GM12878 (cell line): Measurements from ENCODE around the gene S100A2. TPM values are rescaled to one million over a fixed set of nuclear protein-coding genes. Genes with fewer than 3 reads are reported as not detected.

Experiments used
- ATAC-seq: fragments of 200-7000 bp; cut with Tn5 transposase; 3 replicates; pipeline ENCODE4 v1.9.1; 2020; ENCODE audit warnings: mild to moderate bottlenecking, moderate library complexity
- BruUV-seq: library from RNA; stranded (reverse); fragments of 400-500 nt; replicated peaks from 2 replicates; lab custom pipeline; 2021; lab: Mats Ljungman, UMichigan
- CTCF ChIA-PET: fragments of 300-600 bp; sonication (Branson Sonifier 250); formaldehyde crosslinking; extraction: SDS; loops from one replicate; lab custom pipeline; 2021; ENCODE audit warnings: inconsistent platforms; lab: Yijun Ruan, JAX
- POLR2A ChIA-PET: fragments of 350-600 bp; formaldehyde crosslinking; extraction: SDS; loops from one replicate; lab custom pipeline; 2021; ENCODE audit warnings: inconsistent platforms; lab: Charles Lee
- RAD21 ChIA-PET: fragments of 300-600 bp; sonication (Branson Sonifier 250); formaldehyde crosslinking; loops from one replicate; lab custom pipeline; 2023; ENCODE audit warnings: antibody characterized with exemption; ENCODE audit not compliant: unreplicated experiment; lab: Charles Lee
- SMC1A ChIA-PET: fragments of 300-600 bp; sonication (Branson Sonifier 250); formaldehyde crosslinking; loops from one replicate; lab custom pipeline; 2023; ENCODE audit not compliant: unreplicated experiment, uncharacterized antibody; lab: Charles Lee
- DNase-seq: peaks from one replicate; pipeline ENCODE4 v3.0.0-alpha.2; 2011; ENCODE audit warnings: low read depth, low spot score
- FAIRE-seq: peaks from 3 replicates; lab custom pipeline; 2011; peaks lifted over from hg19 to GRCh38; lab: Jason Lieb, UNC
- H2AFZ ChIP-seq: 2 replicates; pipeline ENCODE4 v1.6.0; 2011; ENCODE audit warnings: low read depth, low read length, control low read depth; ENCODE audit not compliant: control insufficient read depth
- H3K27ac ChIP-seq: 2 replicates; pipeline ENCODE4 v1.5.1; 2011; ENCODE audit warnings: control low read depth; ENCODE audit not compliant: control insufficient read depth, insufficient read depth
- H3K27me3 ChIP-seq, 2 experiments: replicated peaks in 1 of 2; 2 replicates each; pipeline versions ENCODE4 v1.6.0 to v1.6.1; 2011; ENCODE audit warnings: low read length in 1 of 2; ENCODE audit not compliant: control insufficient read depth in 2 of 2, insufficient read depth in 2 of 2
- H3K36me3 ChIP-seq, 2 experiments: 2 replicates each; pipeline ENCODE4 v1.5.1; 2011; ENCODE audit warnings: low read length in 1 of 2; ENCODE audit not compliant: control insufficient read depth in 2 of 2, insufficient read depth in 2 of 2
- H3K4me1 ChIP-seq: 2 replicates; pipeline ENCODE4 v1.6.1; 2011; ENCODE audit warnings: mild to moderate bottlenecking, low read length, moderate library complexity, mixed read lengths; ENCODE audit not compliant: control insufficient read depth, insufficient read depth
- H3K4me2 ChIP-seq: 2 replicates; pipeline ENCODE4 v1.6.0; 2011; ENCODE audit warnings: control low read depth; ENCODE audit not compliant: control insufficient read depth, insufficient read depth
- H3K4me3 ChIP-seq: fragments of 200-600 bp; sonication (generic); 2 replicates; pipeline ENCODE4 v1.5.1; 2016
- H3K79me2 ChIP-seq: 2 replicates; pipeline ENCODE4 v1.6.0; 2011; ENCODE audit warnings: low read length; ENCODE audit not compliant: control insufficient read depth, insufficient read depth
- H3K9ac ChIP-seq: 2 replicates; pipeline ENCODE4 v1.8.0; 2011; ENCODE audit warnings: low read length, control low read depth, mixed read lengths; ENCODE audit not compliant: control insufficient read depth, insufficient read depth
- H3K9me3 ChIP-seq: replicated peaks from 3 replicates; pipeline ENCODE4 v1.5.1; 2011; ENCODE audit warnings: mild to moderate bottlenecking, low read length; ENCODE audit not compliant: control insufficient read depth, insufficient read depth
- H4K20me1 ChIP-seq: 2 replicates; pipeline ENCODE4 v1.6.0; 2011; ENCODE audit not compliant: control insufficient read depth, insufficient read depth
- CHD2 ChIP-seq: IDR thresholded peaks from 2 replicates; pipeline ENCODE4 v1.6.1; 2011; ENCODE audit warnings: low read depth, low read length, improper control_type of control experiment, borderline replicate concordance
- HDGF ChIP-seq: fragments of 450-650 bp; IDR thresholded peaks from 2 replicates; pipeline ENCODE4 v1.6.1; 2016; ENCODE audit warnings: antibody characterized with exemption
- MXI1 ChIP-seq: fragments of 150-350 bp; IDR thresholded peaks from 2 replicates; pipeline ENCODE4 v1.6.1; 2011; ENCODE audit warnings: low read depth, mild to moderate bottlenecking, inconsistent platforms, low read length, improper control_type of control experiment
- RBBP5 ChIP-seq: fragments of 200-600 bp; sonication (generic); conservative IDR thresholded peaks from 2 replicates; pipeline ENCODE4 v1.6.1; 2016
- RUNX3 ChIP-seq: IDR thresholded peaks from 2 replicates; pipeline ENCODE4 v1.6.1; 2012; ENCODE audit warnings: low read length, inconsistent platforms
- SREBF2 ChIP-seq: IDR thresholded peaks from 2 replicates; pipeline ENCODE4 v1.6.1; 2012; ENCODE audit warnings: mild to moderate bottlenecking, low read length
- TCF3 ChIP-seq: IDR thresholded peaks from 2 replicates; pipeline ENCODE4 v1.6.1; 2012; ENCODE audit warnings: low read depth, mild to moderate bottlenecking, low read length, borderline replicate concordance; ENCODE audit not compliant: insufficient read depth
- WGBS: methylation state at CpG from one replicate; pipeline ENCODE4 v1.1.6; 2016; ENCODE audit warnings: low lambda C conversion rate; ENCODE audit not compliant: insufficient replicate concordance, insufficient coverage; ENCODE audit errors: missing lambda C conversion rate; 5-methylcytosine and 5-hydroxymethylcytosine counted together
- in situ Hi-C: fragments of 300-500 bp; cut with MboI; formaldehyde crosslinking; loops from 9 replicates; pipeline ENCODE4 v1.14.3; 2018; ENCODE audit warnings: mixed read lengths
- intact Hi-C: fragments of 100-400 bp; cut with micrococcal nuclease; formaldehyde crosslinking; loops from one replicate; pipeline ENCODE4 v1.14.2; 2022; ENCODE audit not compliant: unreplicated experiment
- polyA plus RNA-seq, 11 experiments: library from polyadenylated mRNA; depleted of rRNA in 4 of 11; unstranded in 6 of 11; stranded (reverse) in 5 of 11; fragments of >200 nt; fragmentation: Nextera tagmentation in 4 of 11; fragmentation: Illumina TruSeq in 1 of 11; extraction: Ambion mirVana in 4 of 11; extraction: Trizol in 1 of 11; gene quantifications; 1 replicate in 1 of 11; 2 replicates in 10 of 11; pipeline versions ENCODE4 v1.2.1 to v1.2.3, GENCODE V29; 2011 to 2016; ENCODE audit warnings: inconsistent platforms in 2 of 11, missing spikeins in 2 of 11, low read depth in 1 of 11
- total RNA-seq, 4 experiments: library from RNA; depleted of rRNA in 3 of 4; stranded (reverse); fragments of >200 nt in 3 of 4; fragmentation: Illumina TruSeq in 1 of 4; extraction: Trizol in 1 of 4; gene quantifications; 2 replicates each; pipeline versions ENCODE4 v1.2.1 to v1.2.3, GENCODE V29; 2013 to 2021
- TF ChIP-seq, protein P1 (sequence below): IDR thresholded peaks from 2 replicates; pipeline ENCODE4 v1.6.1; 2011; ENCODE audit warnings: low read depth, low read length, improper control_type of control experiment, borderline replicate concordance
- TF ChIP-seq, protein P2 (sequence below): fragments of 450-650 bp; IDR thresholded peaks from 2 replicates; pipeline ENCODE4 v1.6.1; 2017; ENCODE audit warnings: mild to moderate bottlenecking, moderate library complexity
- TF ChIP-seq, protein P3 (sequence below): fragments of 450-650 bp; IDR thresholded peaks from 2 replicates; pipeline ENCODE4 v1.6.1; 2016; ENCODE audit warnings: mild to moderate bottlenecking
- TF ChIP-seq, protein P4 (sequence below): IDR thresholded peaks from 2 replicates; pipeline ENCODE4 v1.6.1; 2011; ENCODE audit warnings: borderline replicate concordance, low read depth, mild to moderate bottlenecking, moderate library complexity, mixed read lengths, low read length; ENCODE audit not compliant: insufficient read depth; ENCODE audit errors: extremely low read length

The S100A2 gene
- total and polyA plus RNA-seq, 10 of the 15 experiments (the other 5 are each of a cell fraction or from before 2014, with no cell fraction given): 0.11 to 1.5 (median 0.59) TPM; not detected in 2

DNA sequence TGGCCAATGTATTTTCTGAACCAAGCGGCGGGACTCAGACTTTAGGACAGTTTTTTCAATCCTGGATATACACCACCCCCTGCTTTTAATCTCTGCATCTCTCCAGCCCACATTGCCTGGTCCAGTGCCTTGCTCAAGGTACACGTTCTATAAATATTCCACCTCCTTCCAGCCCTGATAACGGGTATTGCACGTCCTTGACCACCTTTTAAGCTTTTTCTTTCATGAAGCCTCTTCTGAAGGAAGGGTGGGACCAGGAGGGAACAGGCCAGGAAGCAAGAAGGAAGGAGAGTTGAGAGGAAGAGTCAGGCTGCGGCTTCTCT is 43.9 kb upstream of the S100A2 start:
- TF ChIP-seq, protein P1, sequence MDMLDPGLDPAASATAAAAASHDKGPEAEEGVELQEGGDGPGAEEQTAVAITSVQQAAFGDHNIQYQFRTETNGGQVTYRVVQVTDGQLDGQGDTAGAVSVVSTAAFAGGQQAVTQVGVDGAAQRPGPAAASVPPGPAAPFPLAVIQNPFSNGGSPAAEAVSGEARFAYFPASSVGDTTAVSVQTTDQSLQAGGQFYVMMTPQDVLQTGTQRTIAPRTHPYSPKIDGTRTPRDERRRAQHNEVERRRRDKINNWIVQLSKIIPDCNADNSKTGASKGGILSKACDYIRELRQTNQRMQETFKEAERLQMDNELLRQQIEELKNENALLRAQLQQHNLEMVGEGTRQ: no peak
- TF ChIP-seq, protein P2, sequence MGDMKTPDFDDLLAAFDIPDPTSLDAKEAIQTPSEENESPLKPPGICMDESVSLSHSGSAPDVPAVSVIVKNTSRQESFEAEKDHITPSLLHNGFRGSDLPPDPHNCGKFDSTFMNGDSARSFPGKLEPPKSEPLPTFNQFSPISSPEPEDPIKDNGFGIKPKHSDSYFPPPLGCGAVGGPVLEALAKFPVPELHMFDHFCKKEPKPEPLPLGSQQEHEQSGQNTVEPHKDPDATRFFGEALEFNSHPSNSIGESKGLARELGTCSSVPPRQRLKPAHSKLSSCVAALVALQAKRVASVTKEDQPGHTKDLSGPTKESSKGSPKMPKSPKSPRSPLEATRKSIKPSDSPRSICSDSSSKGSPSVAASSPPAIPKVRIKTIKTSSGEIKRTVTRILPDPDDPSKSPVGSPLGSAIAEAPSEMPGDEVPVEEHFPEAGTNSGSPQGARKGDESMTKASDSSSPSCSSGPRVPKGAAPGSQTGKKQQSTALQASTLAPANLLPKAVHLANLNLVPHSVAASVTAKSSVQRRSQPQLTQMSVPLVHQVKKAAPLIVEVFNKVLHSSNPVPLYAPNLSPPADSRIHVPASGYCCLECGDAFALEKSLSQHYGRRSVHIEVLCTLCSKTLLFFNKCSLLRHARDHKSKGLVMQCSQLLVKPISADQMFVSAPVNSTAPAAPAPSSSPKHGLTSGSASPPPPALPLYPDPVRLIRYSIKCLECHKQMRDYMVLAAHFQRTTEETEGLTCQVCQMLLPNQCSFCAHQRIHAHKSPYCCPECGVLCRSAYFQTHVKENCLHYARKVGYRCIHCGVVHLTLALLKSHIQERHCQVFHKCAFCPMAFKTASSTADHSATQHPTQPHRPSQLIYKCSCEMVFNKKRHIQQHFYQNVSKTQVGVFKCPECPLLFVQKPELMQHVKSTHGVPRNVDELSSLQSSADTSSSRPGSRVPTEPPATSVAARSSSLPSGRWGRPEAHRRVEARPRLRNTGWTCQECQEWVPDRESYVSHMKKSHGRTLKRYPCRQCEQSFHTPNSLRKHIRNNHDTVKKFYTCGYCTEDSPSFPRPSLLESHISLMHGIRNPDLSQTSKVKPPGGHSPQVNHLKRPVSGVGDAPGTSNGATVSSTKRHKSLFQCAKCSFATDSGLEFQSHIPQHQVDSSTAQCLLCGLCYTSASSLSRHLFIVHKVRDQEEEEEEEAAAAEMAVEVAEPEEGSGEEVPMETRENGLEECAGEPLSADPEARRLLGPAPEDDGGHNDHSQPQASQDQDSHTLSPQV: no peak
- TF ChIP-seq RUNX3: no peak
- TF ChIP-seq CHD2: no peak
- no peak for TF ChIP-seq MXI1
- TF ChIP-seq RBBP5: no peak
- no peak for TF ChIP-seq TCF3
- TF ChIP-seq, protein P3, sequence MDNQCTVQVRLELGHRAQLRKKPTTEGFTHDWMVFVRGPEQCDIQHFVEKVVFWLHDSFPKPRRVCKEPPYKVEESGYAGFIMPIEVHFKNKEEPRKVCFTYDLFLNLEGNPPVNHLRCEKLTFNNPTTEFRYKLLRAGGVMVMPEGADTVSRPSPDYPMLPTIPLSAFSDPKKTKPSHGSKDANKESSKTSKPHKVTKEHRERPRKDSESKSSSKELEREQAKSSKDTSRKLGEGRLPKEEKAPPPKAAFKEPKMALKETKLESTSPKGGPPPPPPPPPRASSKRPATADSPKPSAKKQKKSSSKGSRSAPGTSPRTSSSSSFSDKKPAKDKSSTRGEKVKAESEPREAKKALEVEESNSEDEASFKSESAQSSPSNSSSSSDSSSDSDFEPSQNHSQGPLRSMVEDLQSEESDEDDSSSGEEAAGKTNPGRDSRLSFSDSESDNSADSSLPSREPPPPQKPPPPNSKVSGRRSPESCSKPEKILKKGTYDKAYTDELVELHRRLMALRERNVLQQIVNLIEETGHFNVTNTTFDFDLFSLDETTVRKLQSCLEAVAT: no peak
- TF ChIP-seq, protein P4, sequence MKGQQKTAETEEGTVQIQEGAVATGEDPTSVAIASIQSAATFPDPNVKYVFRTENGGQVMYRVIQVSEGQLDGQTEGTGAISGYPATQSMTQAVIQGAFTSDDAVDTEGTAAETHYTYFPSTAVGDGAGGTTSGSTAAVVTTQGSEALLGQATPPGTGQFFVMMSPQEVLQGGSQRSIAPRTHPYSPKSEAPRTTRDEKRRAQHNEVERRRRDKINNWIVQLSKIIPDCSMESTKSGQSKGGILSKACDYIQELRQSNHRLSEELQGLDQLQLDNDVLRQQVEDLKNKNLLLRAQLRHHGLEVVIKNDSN: no peak
- no peak for TF ChIP-seq HDGF
- no peak for TF ChIP-seq SREBF2
- CTCF ChIA-PET: no interaction called here
- intact Hi-C loops (no loop called here), in situ Hi-C loops (no loop called here)
- Histone ChIP-seq H3K36me3 (no peaks in the 10 kb centered on the region), H3K9me3 (no peaks in the 10 kb centered on the region), H3K4me1 (no peaks in the 10 kb centered on the region), H3K9ac (no peak overlapping the region), H4K20me1 (no peaks in the 10 kb centered on the region), H3K4me2 (no peak overlapping the region), H3K79me2 (no peaks in the 10 kb centered on the region), H2AFZ (no peak overlapping the region), H3K4me3 (no peak overlapping the region), H3K27ac (no peak overlapping the region), H3K27me3 (no peaks in the 10 kb centered on the region)
- SMC1A ChIA-PET: no interaction called here
- BruUV-seq: no TSS peak
- no peak for ATAC-seq
- RAD21 ChIA-PET: no interaction called here
- DNase-seq: no peak
- no peak for FAIRE-seq
- POLR2A ChIA-PET: no interaction called here
- WGBS: 45% methylated on average over 6 of the region's 6 CpGs
